HG03280 (cell line): ENCODE results near the gene RGPD4.

Experiments
- ATAC-seq: cut with Tn5 transposase; IDR thresholded peaks from one replicate; pipeline ENCODE4 v1.9.1; 2021; ENCODE audit warnings: mild to moderate bottlenecking, moderate library complexity; ENCODE audit not compliant: unreplicated experiment

Gene RGPD4

DNA sequence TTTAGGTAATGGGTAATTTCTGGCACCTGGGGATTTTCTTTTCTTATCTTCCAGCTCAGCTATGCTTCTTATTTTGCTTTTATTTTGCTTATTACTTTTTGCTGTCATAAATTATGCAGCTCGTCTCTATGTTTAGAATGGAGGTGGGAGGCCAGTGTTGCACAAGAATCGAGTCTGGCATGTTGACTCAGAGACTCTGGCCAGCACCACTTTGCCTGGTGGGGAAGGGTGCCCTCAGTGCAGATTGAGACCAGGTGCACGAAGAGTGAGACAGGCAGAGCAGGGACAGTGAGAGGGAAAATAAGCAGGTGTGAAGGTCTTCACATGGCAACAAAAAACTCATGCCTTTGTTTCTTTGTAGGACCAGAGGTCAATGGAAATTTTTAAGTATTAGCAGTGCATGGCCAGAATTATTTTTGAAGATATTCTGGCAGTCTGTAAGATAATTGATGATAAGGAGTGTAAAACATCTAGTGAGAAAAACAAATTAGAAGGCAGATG is 100.4 kb downstream of the RGPD4 start:
- no peak for ATAC-seq

DNA sequence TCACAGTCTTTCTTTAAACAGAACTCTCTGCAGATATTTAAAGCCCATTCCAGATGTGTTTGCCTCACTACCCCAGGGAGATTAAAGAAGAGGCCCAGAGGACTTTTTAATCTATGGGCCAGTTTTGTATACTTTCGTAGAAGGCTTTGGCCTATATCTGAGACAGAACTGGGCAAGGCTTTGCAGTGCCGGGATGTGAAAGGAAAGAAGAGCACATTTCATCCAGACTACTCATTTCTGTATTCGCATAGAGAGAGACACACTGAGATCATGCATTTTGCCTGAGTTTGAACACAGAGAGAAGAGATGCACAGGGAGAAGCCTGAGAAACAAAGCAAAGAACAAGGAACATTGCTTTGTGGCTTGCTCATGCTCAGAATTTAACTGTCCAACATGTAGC is 104.7 kb downstream of the RGPD4 start:
- ATAC-seq = no peak

DNA sequence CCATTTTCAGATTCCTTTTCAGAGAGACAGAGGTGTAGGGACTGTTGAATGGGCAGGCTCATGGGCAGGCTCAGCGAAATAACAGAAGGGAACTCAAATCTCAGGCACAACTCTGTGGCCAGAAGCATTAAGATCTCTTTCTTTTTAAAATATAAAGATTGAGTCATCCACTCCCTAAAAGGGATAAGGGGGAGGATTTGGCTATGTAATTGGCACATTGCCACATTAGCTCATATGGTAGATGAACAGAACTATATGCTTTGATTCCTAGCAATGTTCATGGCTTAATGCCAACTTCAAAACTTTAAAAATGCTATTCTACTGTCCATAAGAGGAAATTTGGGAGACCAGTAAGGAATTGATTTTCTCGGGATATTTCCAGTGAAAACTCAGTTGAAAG is 105.8 kb downstream of the RGPD4 start:
- ATAC-seq = no peak

DNA sequence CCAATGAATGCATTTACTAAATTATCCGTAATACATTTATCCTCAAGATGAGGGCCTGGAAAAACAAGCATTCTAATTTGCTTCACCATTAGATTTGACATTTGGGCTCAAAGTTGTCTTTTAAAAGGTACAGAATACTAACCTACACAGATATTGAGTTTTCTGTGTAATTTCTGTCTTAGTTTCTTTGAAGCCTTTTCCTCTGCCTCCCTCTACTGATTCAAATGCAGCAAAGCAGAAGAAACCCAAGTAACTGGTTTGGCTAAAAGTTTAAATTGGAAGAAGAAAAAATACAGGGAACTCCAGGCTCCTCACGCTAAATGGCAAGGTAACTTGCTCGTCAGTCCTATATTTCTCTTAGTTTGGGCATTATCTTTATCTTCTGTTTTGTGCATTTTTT is 106.3 kb downstream of the RGPD4 start:
- no peak for ATAC-seq

DNA sequence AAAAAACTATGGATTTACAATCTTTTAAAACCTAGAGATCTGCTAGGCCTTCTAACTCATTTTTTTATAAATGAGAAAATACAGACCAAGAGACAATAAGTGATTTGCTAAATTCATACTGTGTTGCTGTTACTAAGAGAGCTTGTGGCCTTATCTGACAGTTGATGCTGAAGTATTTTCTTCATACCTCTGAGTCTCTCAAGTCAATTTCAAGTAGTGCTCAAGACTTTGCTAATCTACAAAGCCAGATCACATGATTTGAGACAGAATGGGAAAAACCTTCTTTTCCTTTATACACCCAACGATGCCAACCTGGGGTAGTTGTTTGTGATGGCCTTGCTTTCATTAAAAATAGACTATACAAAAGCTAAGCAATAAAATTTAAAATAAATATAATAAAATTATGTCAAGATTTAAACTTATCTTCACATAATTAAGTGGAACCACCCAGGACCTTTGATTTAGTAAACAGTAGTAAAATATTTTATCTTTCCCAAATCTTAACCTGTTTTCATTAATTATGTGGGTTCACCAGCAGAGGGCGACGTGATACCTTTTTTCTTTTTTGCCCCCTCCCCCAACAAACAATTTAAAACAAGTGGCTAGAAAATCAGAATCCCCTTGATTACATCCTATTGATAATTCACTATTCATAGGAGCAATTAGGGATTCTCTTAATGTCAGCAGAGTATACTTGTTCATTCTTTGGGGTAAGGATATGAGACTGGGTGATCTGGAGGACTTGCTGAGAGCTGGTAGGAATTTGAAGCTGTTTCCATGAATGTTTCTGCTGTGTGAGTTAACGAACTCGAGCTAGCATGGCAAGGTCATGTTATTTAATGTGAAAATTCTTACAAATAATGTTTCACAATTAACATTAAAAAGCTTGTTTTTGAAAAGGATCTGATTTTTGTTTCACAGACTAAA is 110.0 kb downstream of the RGPD4 start:
- no peak for ATAC-seq
